A204.1 (cell line): Measurements from ENCODE around the gene FBXL15.
A peak's percentile ranks its signal among the peaks of the same experiment; 100 is the strongest.

Source experiments
- FAIRE-seq: peaks from 2 replicates; lab custom pipeline; 2012; peaks lifted over from hg19 to GRCh38; lab: Jason Lieb, UNC

The FBXL15 gene

DNA sequence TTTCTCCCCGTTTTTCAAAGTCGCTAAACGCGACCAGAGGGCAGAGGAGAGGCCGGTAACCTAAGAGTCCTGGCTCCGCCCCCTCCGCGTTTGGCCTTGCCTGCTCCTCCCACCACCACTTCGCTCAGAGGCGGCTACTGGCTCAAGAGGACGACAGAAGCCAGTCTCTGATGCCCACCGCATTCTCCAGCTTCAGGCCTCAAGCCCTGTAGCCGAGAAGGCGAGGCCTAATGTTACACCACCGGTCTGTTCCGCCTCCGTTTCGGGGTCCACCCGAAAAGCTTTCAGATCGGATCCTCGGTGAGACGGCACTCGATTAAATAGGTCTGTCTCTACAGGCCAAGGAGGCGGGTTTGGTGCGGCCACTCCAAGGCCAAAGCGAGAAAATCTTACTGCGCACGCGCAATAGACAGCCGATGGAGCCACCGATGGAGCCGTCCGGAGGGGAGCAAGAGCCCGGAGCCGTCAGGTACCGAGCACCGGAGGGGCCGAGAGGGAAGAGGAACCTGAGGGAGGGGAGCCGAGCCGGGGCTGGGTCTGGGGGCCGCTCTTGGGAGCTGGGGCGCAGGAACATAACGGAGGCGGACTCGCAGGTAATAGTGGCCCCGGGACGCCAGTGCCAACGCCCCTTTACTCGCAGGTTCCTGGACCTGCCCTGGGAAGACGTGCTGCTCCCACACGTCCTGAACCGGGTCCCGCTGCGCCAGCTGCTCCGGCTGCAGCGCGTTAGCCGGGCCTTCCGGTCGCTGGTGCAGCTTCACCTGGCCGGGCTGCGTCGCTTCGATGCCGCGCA is at the start of gene FBXL15:
TSS of gene FBXL15 (plus strand) at position 123 of the 793 bp plus-strand sequence. CDS start at position 417, 294 bp downstream.
- FAIRE-seq = peak; percentile 89

GRCh38 chr10:102371295-102371694 is 49.3 kb upstream of the FBXL15 start:
- FAIRE-seq = no peak

GRCh38 chr10:102375250-102375649 is 45.4 kb upstream of the FBXL15 start:
- FAIRE-seq = no peak

DNA sequence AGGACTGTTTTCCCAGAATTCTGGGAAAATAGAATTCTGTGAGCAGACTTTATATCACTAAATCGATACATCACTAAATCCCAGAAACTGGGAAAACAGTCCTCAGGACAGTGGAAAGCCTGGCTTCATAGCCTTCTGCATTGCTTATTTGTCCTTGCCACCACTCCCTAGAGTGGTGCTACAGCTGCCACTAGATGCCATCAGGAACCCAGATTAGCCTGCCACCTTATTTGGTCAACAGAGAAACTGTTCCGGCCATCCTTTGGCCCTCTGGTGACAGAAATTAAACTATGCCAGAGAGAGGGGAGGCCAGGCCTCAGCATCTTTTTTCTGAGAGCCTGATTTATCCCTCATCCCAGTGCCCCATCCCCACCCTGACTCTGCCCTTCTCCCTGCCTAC is 44.8 kb upstream of the FBXL15 start:
- FAIRE-seq = no peak

DNA sequence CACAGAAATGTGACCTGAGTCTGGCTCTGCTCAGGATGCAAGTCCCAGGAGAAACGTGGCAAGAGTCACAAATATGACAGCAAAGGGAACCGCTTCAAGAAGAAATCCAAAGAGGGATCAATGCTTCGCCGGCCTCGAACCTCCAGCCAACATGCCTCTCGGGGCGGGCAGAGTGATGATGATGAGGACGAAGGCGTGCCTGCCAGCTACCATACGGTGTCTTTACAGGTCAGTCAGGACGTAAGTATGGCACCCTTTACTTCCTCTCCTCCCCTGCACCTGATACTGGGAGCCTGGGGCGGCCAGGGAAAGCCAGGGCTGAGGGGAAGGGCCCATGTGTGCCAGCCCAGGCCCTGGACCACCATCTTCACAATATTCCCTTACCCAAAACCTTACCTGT is 43.7 kb upstream of the FBXL15 start:
- no peak for FAIRE-seq

- no peak for FAIRE-seq
Measured at GRCh38 chr10:102379383-102379782, 41.3 kb upstream of the FBXL15 start.

- no peak for FAIRE-seq
Measured at GRCh38 chr10:102381983-102382382, 38.7 kb upstream of the FBXL15 start.

GRCh38 chr10:102382871-102383270 is 37.8 kb upstream of the FBXL15 start:
- FAIRE-seq = no peak

DNA sequence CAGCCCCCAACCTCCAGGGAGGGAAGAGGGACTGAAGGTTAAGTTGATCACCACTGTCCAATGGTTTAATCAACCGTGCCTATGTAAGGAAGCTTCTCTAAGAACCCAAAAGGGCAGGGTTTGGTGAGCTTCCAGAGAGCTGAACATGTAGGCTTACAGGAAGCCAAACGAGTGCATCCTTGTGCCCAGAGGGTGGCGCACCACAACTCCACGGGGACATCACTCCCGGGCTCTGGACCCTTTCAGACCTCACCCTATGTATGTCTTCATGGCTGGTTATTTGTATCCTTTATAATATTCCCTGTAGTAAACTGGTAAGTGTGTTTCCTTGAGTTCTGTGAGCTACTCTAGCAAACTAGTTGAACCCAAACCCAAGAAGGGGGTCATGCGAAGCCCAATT is 36.6 kb upstream of the FBXL15 start:
- FAIRE-seq = no peak

DNA sequence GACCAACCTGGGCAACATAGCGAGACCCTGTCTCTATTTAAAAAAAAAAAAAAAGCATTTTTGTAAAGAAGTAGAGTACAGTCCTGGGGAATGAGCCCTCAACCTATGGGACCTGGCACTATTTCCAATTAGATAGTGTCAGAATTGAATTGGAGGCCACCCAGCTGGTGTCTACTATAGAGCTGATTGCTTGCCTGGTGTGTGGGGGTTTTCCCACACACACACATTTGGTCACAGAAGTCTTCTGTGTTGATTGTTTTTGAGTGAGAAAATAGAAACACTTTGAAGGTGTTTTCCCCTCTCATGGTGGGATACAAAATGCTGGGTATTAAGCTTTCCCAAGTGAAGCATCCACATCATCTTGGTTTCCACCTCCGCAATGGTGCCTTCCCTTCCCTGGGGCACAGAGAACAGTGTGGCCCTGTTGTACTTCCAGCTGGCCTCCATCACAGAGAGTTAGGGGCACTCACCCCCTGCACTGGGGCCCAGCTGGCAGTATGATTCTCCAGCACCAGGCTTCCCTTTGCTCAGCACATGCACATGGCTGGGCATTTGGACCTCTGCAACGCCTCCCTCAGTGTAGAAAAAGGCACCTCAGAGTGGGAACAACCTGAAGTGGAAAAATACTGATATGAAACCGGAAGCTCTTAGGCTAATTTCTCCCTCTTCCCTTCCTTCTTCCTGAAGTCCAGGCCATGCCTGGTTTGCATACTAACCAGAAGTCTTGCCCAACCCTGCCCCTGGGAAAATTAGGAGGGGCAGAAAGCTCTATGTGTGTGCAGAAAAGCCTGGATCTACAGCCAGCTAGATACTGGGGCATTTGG is 35.8 kb upstream of the FBXL15 start:
- FAIRE-seq = no peak

DNA sequence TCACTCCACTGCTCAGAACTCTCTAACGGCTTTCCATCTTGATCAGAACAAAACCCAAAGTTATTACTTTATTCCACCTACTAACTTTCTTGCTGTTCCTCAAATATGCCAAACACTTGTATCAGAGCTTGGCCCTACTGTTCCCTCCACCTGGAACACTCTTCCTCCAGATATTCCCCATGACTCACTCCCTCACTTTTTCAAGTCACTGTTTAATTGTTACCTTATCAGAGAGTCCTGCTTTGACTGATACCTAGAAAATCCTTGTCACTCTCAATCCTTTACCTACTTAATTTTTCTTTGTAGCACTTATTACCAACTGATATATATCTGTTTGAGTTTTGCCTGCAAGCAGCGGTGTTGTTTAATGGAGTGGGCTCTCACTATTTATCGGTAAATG is 30.7 kb upstream of the FBXL15 start:
- FAIRE-seq = no peak

DNA sequence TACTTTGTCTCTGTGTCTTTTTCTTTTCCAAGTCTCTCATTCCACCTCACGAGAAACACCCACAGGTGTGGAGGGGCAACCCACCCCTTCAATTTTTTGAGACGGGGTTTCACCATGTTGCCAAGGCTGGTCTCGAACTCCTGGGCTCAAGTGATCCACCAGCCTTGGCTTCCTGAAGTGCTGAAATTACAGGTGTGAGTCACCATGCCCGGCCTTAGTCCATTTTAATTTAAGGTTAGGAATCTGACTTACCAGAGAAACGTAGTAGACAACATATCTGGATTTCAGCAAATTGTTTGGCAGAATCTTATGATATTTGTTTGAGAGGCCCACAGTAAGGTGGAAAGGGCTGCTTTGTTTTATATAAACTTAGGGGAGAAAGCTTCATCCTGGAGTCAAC is 28.3 kb upstream of the FBXL15 start:
- no peak for FAIRE-seq

DNA sequence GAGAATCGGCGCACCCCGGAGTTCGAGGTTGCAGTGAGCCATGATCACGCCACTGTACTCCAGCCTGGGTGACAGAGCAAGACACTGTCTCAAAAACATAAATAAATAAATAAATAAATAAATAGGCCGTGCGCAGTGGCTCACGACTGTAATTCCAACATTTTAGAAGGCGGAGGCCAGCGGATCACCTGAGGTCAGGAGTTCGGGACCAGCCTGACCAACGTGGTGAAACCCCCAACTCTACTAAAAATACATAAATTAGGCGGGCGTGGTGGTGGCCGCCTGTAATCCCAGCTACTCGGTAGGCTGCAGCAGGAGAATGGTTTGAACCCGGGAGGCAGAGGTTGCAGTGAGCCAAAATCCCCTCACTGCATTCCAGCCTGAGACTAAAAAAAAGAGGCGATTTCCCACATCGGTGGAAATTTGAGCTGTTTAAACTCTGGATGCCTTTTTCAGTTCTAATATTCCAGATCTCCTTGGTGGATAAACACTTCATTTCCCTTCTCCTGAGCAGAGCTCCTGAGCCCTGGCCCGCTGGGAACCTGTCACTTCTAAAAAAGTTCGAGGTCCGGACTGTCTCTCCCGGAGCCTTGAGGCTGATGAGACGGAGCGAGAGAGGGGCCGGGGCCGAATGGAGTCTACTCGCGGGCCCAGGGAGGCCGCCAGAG is 27.1 kb upstream of the FBXL15 start:
- no peak for FAIRE-seq

DNA sequence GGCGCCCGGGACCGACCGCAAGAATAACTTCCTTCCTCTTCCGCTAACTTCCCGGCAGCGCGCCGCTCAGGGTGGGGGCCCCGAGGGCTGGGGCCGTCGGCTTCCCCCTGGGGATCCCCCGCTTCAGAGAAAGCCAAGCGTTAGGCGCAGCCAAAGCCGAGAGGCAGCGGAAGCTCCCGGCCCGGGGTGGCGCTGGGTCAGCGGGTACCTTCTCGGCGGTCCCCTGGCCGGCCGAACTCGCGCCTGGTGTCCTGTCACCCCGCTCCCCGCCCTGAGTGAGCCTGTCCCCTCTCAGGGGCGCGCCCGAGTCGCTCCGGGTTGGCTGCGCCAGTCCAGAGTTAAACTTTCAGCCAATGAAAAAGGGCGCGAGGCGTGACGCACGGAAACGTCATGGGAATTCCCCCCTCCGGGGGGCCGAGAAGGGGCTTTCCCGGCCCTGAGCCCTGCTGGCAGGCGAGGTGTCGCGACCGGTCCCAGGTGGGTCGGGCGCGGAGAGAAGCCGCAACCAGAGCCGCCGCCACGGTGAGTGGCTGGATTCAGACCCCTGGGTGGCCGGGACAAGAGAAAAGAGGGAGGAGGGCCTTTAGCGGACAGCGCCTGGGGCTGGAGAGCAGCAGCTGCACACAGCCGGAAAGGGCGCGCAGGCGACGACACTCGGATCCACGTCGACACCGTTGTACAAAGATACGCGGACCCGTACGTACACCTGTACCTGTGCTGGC is 26.4 kb upstream of the FBXL15 start:
- FAIRE-seq = no peak

DNA sequence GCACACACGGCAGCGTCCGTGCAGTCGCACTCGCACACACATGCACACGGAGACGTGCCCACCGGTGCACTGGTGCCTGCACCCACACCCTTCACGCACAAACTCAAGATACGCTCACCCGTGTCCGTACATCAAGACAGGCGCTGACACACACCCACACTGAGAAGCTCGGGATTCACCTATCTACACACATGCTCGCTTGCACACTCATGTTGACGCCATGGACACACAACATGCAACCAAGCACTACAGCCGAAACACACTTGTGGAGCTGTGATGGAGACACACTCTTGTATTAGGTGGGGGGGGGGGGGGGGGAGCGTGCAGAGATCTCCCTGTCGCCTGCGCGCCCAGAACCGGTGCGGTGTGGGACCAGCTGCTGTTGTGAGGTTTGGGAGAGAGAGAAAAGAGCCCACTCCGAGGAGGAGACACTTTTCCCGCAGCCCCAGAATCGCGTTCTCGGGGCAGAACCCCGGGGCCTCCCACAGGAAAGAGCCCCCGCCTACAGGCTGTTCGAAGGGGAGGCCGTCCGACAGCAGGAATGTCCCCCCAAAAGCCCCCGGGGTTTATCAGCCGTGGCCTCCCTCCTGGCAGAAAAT is 25.7 kb upstream of the FBXL15 start:
- no peak for FAIRE-seq

GRCh38 chr10:102395400-102396316 is 25.0 kb upstream of the FBXL15 start, which contains the start of gene NFKB2:
Gene NFKB2, plus strand, starts transcription at chr10:102395705. Its CDS starts 255 bp downstream, at chr10:102395960.
- no peak for FAIRE-seq

- FAIRE-seq = no peak
Measured at GRCh38 chr10:102396317-102396650, 24.4 kb upstream of the FBXL15 start.

- FAIRE-seq = no peak
Measured at GRCh38 chr10:102396730-102397151, 23.9 kb upstream of the FBXL15 start.

- FAIRE-seq = no peak
Measured at GRCh38 chr10:102397222-102398171, 23.1 kb upstream of the FBXL15 start.
